A549 (cell line): ENCODE measurements around the gene TESK2.

Experiments used
- HOXB5 ChIP-seq: fragments of 250-450 bp; sonication (Bioruptor Pico); IDR thresholded peaks from 2 replicates; pipeline ENCODE4 v1.5.0; 2020; ENCODE audit warnings: mild to moderate bottlenecking, moderate library complexity
- RAD21 ChIP-seq, 2 experiments: fragments of >200 bp in 1 of 2; sonication (Bioruptor Twin) in 1 of 2; formaldehyde crosslinking in 1 of 2; IDR thresholded peaks in 1 of 2; conservative IDR thresholded peaks in 1 of 2; 2 replicates in 1 of 2; 3 replicates in 1 of 2; pipeline ENCODE4 v1.6.1; 2012 to 2018; ENCODE audit warnings: inconsistent platforms in 1 of 2
- SMC3 ChIP-seq: fragments of >200 bp; sonication (Bioruptor Twin); formaldehyde crosslinking; IDR thresholded peaks from 3 replicates; pipeline ENCODE4 v1.6.1; 2018; ENCODE audit warnings: inconsistent platforms
- SREBF2 ChIP-seq: fragments of 450-650 bp; IDR thresholded peaks from 2 replicates; pipeline ENCODE4 v1.6.1; 2014; ENCODE audit warnings: mild to moderate bottlenecking, moderate library complexity
- TF ChIP-seq, protein P1 (sequence below): fragments of >200 bp; sonication (Bioruptor Twin); formaldehyde crosslinking; IDR thresholded peaks from 3 replicates; pipeline ENCODE4 v1.5.1; 2016
- TF ChIP-seq, protein P2 (sequence below): fragments of 150-350 bp; IDR thresholded peaks from 2 replicates; pipeline ENCODE4 v1.6.1; 2014; ENCODE audit warnings: low read depth, mild to moderate bottlenecking, low read length

DNA sequence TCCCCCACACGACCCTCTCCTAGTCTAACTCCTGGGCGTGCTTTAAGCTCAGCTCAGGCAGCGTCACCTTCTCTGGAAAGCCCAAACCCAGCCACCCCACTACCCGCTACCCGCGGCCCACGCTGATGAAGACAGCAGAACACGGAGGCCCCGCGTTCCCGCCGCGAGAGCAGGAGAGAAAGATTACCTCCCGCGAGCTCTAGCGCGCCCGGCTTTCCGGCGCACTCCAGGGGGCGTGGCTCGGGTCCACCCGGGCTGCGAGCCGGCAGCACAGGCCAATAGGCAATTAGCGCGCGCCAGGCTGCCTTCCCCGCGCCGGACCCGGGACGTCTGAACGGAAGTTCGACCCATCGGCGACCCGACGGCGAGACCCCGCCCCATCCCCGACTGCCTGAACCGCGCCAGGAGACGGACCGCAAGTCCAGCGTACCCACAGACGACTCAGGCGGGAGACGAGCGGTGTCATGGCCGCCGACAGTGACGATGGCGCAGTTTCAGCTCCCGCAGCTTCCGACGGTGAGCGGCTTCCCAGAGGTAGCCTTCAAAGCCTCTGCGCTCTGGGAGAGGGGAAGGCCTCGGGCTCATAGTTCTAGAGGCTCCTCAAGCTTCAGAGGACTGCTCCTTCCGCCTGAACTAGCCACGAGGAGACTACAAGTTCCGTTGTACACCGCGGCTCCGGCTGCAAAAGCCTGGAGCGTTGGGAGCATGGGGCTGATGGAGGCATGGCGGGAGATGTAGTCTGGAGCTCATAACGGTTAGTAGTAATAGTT is 151.0 kb downstream of the TESK2 start, which contains the start of the genes MUTYH and TOE1:
- TF ChIP-seq, protein P1, sequence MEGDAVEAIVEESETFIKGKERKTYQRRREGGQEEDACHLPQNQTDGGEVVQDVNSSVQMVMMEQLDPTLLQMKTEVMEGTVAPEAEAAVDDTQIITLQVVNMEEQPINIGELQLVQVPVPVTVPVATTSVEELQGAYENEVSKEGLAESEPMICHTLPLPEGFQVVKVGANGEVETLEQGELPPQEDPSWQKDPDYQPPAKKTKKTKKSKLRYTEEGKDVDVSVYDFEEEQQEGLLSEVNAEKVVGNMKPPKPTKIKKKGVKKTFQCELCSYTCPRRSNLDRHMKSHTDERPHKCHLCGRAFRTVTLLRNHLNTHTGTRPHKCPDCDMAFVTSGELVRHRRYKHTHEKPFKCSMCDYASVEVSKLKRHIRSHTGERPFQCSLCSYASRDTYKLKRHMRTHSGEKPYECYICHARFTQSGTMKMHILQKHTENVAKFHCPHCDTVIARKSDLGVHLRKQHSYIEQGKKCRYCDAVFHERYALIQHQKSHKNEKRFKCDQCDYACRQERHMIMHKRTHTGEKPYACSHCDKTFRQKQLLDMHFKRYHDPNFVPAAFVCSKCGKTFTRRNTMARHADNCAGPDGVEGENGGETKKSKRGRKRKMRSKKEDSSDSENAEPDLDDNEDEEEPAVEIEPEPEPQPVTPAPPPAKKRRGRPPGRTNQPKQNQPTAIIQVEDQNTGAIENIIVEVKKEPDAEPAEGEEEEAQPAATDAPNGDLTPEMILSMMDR: no peak
- no peak for TF ChIP-seq SREBF2
- TF ChIP-seq HOXB5 (CRISPR knock-in tag): no peak
- no peak for TF ChIP-seq RAD21 (conservative IDR thresholded peaks at IDR 0.05 in 1 of 2, IDR thresholded peaks at IDR 0.05 in 1 of 2)
- TF ChIP-seq, protein P2, sequence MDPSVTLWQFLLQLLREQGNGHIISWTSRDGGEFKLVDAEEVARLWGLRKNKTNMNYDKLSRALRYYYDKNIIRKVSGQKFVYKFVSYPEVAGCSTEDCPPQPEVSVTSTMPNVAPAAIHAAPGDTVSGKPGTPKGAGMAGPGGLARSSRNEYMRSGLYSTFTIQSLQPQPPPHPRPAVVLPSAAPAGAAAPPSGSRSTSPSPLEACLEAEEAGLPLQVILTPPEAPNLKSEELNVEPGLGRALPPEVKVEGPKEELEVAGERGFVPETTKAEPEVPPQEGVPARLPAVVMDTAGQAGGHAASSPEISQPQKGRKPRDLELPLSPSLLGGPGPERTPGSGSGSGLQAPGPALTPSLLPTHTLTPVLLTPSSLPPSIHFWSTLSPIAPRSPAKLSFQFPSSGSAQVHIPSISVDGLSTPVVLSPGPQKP: no peak
- TF ChIP-seq SMC3: no peak
